Natural killer cell treated with Interleukin-12 subunit alpha and Interleukin-12 subunit beta and Interleukin-15 and Interleukin-18, amount 100 ng/mL, for 72 hours (primary cell): ENCODE data around the gene PRR15. TPM values are rescaled to one million over a fixed set of nuclear protein-coding genes. Genes with fewer than 3 reads are reported as not detected.

ENCODE experiments used
- ATAC-seq, 2 donors: fragments of 150-1000 bp; cut with Tn5 transposase in 1 of 2; sonication (Bioruptor Pico), chemical (Tn5 transposase) in 1 of 2; 2 replicates each; pipeline ENCODE4 v1.10.0; 2021
- DNase-seq: peaks from one replicate; pipeline ENCODE4 v3.0.0; 2022; ENCODE audit warnings: low spot score
- H3K27ac Mint-ChIP-seq, 2 donors: 1 replicate in 1 of 2; 2 replicates in 1 of 2; pipeline ENCODE4 v1.8.0; 2022; ENCODE audit warnings: mixed read lengths in 2 of 2, mild to moderate bottlenecking in 1 of 2, moderate library complexity in 1 of 2
- H3K27me3 Mint-ChIP-seq, 2 donors: 1 replicate in 1 of 2; 2 replicates in 1 of 2; pipeline ENCODE4 v1.8.0; 2022; ENCODE audit warnings: mixed read lengths in 2 of 2
- H3K36me3 Mint-ChIP-seq: one replicate; pipeline ENCODE4 v1.8.0; 2022; ENCODE audit warnings: mixed read lengths
- H3K4me1 Mint-ChIP-seq, 2 donors: 1 replicate in 1 of 2; 2 replicates in 1 of 2; pipeline ENCODE4 v1.8.0; 2022; ENCODE audit warnings: low read depth in 2 of 2, mixed read lengths in 2 of 2, mild to moderate bottlenecking in 1 of 2
- H3K4me3 Mint-ChIP-seq: one replicate; pipeline ENCODE4 v1.8.0; 2022; ENCODE audit warnings: mixed read lengths
- H3K9me3 Mint-ChIP-seq: 2 replicates; pipeline ENCODE4 v1.8.0; 2022; ENCODE audit warnings: mixed read lengths
- total RNA-seq, 2 donors: library from RNA; stranded (reverse); gene quantifications; one replicate each; pipeline ENCODE4 v1.2.3, GENCODE V29; 2022

PRR15 gene
- total RNA-seq, 2 donors from 2014 or later = not detected

DNA sequence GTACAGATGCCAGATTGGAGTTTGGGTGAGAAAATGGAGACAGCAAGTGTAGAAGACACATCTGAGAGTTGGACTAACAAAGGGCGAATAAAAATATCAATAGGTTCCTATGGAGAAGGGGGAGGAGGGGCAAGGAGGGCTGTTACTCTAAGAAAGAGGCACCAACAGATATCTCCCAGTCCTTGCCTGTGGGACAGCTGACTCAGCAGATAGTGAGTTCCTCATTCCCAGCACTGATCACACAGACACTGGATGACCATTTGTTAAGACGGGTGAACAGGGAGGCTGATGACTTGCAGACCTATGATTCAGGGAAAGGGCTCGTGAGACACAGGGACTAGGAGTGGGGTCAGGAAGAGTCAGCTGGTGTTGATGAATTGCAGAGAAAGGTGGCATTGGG lies 5.7 kb upstream of the PRR15 start:
- H3K4me3 Mint-ChIP-seq = no peak overlapping the region
- DNase-seq (no peak), ATAC-seq (no peak)
- H3K4me1 Mint-ChIP-seq = peaks cover 4 to 6% of the 10 kb centered on the region in 2 donors
- H3K36me3 Mint-ChIP-seq = peaks cover 7% of the 10 kb centered on the region
- no peaks in the 10 kb centered on the region for H3K9me3 Mint-ChIP-seq
- H3K27ac Mint-ChIP-seq = no peak overlapping the region
- H3K27me3 Mint-ChIP-seq = peaks cover 41 to 62% of the 10 kb centered on the region in 2 donors

DNA sequence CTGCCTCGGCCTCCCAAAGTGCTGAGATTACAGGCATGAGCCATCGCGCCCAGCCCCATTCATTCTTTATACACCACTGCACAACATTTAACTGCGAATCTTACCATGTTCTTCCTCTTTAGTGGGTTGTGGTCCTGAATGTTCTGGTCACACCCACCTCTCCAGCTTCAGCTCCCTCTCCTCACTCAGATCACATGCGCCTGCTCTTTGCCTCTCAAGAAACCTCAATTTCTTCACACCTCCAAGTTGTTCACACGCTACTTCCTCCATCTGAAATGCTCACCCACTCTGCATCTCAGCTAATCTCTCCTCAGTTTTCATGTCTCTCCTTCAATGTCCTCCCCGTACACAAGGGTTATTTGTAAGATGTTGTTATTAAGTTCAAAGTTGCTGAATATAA lies 2.4 kb upstream of the PRR15 start:
- DNase-seq (no peak), ATAC-seq (no peak)
- H3K36me3 Mint-ChIP-seq = peaks cover 7% of the 10 kb centered on the region
- H3K9me3 Mint-ChIP-seq = no peaks in the 10 kb centered on the region
- H3K27me3 Mint-ChIP-seq = peaks cover 49 to 77% of the 10 kb centered on the region in 2 donors
- H3K27ac Mint-ChIP-seq = no peak overlapping the region
- no peak overlapping the region for H3K4me3 Mint-ChIP-seq
- peaks cover 12 to 15% of the 10 kb centered on the region in 2 donors for H3K4me1 Mint-ChIP-seq

DNA sequence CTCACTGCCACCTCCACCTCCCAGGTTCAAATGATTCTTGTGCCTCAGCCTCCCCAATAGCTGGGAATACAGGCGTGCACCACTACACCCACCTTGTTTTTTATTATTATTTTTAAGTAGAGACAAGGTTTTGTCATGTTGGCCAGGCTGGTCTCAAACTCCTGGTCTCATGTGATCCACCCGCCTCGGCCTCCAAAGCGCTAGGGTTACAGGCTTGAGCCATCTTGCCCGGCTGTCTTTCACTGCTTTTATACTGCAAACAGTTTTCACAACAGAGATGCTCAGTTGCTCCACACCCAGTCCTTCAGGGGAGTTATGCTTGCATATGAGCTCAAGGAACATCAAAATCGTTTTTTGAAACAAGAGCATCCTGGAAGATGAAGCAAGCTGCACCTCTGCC lies 1.3 kb upstream of the PRR15 start:
- H3K36me3 Mint-ChIP-seq = peaks cover 7% of the 10 kb centered on the region
- no peak overlapping the region for H3K4me3 Mint-ChIP-seq
- DNase-seq = no peak
- peaks cover 12 to 15% of the 10 kb centered on the region in 2 donors for H3K4me1 Mint-ChIP-seq
- peaks cover 52 to 78% of the 10 kb centered on the region in 2 donors for H3K27me3 Mint-ChIP-seq
- H3K27ac Mint-ChIP-seq = no peak overlapping the region
- ATAC-seq = no peak
- H3K9me3 Mint-ChIP-seq = no peaks in the 10 kb centered on the region

DNA sequence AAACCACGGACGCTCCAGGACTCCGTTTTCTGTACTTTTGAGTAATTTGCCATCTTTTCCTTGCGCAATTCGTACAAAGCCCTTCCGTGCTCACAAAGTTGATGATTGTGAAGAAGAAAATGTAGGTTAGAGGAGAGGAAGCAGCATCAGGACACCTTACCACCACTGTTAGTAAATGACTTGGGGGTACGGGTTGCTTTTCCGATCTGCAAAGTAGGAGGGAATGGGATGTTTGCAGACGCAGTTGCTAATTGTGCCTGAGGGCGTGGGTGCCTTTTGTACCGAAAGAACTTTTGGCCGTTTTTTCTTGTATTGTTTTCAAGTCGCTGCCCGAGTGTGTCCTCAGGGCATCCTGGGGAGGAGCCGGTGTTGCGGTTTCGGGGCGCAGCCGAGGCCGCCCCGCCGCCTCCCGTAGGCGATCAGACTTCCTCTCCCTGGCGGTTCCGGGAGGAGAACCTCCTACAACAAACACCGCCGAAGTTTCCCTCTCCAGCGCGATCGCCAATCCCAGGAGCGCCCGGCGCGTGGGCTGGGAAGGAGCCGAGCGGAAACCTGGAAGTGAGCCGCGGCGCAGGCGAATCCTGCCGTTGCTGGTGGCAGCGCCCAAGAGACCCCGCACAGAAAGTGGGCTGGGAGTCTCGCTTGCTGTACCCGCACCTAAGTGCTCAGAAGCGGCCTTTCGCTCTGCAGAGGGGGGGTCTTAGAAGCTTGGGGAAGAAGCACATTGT lies 1.0 kb downstream of the PRR15 start:
- no peak for DNase-seq

DNA sequence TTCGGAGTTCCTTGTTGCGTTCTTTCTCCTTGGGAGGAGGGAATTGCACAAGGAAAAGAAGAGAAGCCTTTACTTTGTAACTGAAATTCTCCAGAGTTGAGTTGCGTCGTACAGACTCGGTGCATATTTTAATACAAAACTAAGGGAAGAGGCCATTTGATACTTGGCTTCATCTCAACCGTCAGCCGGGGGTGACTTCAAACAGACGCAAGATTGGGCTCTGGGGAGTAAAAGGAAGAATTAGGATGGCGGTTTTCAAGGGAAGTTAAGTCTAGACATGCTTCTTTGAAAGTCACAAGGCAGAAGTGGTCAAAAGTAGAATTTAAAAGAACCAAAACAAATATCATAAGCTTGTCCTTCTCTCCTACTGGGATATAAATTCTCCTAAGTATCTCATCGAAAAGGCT lies 1.6 kb downstream of the PRR15 start:
- no peak for ATAC-seq
- Mint-ChIP-seq H3K4me1 (peaks cover 12 to 15% of the 10 kb centered on the region in 2 donors), H3K9me3 (no peaks in the 10 kb centered on the region), H3K27me3 (peaks cover 48 to 79% of the 10 kb centered on the region in 2 donors), H3K4me3 (peak overlapping the region; percentile 69), H3K27ac (no peak overlapping the region), H3K36me3 (peaks cover 7% of the 10 kb centered on the region)
- no peak for DNase-seq

More for the DNA sequence above, 1.0 kb downstream of the PRR15 start:
- peaks cover 48 to 79% of the 10 kb centered on the region in 2 donors for H3K27me3 Mint-ChIP-seq
- no peak for ATAC-seq
- no peaks in the 10 kb centered on the region for H3K9me3 Mint-ChIP-seq
- no peak overlapping the region for H3K27ac Mint-ChIP-seq
- H3K4me3 Mint-ChIP-seq = peak overlapping the region; percentile 69
- H3K4me1 Mint-ChIP-seq = peaks cover 12 to 15% of the 10 kb centered on the region in 2 donors
- peaks cover 7% of the 10 kb centered on the region for H3K36me3 Mint-ChIP-seq

DNA sequence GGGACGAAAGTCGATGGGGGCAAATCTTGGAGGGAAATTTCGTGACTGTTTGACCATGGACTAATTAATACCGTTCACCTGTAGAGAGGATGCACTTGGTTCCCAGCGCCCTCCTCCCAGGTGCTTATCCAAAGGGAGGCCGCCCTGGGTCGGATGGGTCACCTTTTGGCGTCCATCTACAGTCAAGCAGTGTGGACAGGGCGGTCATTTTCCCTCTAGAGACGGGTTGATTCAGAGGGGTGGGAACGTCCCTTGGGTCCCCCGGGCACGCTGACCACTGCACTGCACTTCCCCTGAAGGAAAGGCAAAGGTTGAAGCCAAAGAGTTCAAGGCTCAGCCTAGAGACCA lies 2.0 kb downstream of the PRR15 start:
- Mint-ChIP-seq H3K4me1 (peaks cover 12 to 15% of the 10 kb centered on the region in 2 donors), H3K27ac (no peak overlapping the region), H3K4me3 (peak overlapping the region; percentile 69), H3K9me3 (no peaks in the 10 kb centered on the region), H3K36me3 (peaks cover 7% of the 10 kb centered on the region), H3K27me3 (peaks cover 47 to 79% of the 10 kb centered on the region in 2 donors)
- ATAC-seq = no peak
- DNase-seq = no peak

DNA sequence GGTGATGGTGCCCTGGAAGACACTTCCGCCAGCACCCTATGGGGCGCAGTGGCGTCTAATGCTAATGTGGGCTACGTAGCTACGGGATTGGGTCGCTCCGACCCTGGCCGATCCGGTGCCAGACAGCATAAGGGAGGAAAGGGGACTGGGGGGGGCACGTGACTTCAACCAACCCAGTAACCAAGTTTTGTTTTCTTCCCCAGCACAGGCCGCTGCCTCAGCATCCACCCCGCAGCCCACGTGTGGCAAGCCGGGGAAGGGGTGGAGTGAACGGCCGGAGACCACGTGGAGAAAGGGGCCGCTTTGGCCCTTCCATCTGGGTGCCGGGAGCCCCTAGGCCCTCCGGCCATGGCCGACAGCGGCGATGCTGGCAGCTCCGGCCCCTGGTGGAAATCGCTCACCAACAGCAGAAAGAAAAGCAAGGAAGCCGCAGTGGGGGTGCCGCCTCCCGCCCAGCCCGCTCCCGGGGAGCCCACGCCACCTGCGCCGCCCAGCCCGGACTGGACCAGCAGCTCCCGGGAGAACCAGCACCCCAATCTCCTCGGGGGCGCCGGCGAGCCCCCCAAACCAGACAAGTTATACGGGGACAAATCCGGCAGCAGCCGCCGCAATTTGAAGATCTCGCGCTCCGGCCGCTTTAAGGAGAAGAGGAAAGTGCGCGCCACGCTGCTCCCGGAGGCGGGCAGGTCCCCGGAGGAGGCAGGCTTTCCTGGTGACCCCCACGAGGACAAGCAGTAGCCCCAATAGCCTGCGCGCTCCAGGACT lies 2.5 kb downstream of the PRR15 start:
- Mint-ChIP-seq H3K36me3 (peaks cover 6% of the 10 kb centered on the region), H3K27me3 (peaks cover 48 to 78% of the 10 kb centered on the region in 2 donors), H3K4me1 (peaks cover 11 to 15% of the 10 kb centered on the region in 2 donors), H3K4me3 (peak overlapping the region; percentile 69), H3K9me3 (no peaks in the 10 kb centered on the region), H3K27ac (no peak overlapping the region)
- ATAC-seq = peak; percentile 36 to 54
- DNase-seq = no peak

DNA sequence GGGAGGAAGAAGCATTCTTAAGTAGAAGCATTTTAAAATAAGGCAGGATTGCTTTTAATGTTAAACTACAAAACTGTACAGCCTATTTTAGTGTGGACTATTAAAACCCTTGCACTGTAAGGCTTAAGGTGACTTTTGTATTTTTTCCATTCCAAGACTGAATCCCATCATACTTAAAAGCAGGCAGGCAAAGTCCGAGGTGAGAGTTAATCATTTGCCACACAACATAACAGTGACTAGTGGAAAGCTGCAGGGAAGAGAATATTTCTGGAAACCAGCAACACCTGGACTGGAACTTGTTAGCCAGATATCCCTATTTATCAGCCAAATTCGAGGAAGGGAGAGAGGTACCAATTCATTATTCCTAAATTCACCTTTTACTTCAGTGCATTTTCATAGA lies 3.5 kb downstream of the PRR15 start:
- Mint-ChIP-seq H3K27me3 (peaks cover 43 to 73% of the 10 kb centered on the region in 2 donors), H3K9me3 (no peaks in the 10 kb centered on the region), H3K4me1 (peaks cover 5 to 12% of the 10 kb centered on the region in 2 donors), H3K4me3 (peak overlapping the region; percentile 6), H3K36me3 (no peaks in the 10 kb centered on the region), H3K27ac (no peak overlapping the region)
- ATAC-seq (no peak), DNase-seq (no peak)

DNA sequence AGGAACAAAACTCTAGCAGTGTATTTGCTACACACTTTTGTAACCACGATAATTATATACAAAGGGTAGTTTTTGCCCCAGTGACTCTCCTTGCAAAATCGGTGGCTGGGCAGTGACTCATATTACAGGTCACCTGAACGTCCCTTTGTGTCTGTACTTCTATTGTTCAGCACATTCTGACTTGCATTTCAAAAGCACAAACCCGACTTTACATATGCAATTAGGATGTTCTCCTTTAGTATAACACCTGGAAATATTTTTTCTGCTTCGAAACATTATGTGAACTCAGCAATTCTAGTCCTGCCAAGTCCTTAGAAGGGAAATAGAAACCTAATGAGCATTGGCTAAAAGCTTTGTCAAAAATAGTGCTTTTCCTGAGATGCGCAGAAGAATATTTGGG lies 6.0 kb downstream of the PRR15 start:
- DNase-seq (no peak), ATAC-seq (no peak)
- H3K4me1 Mint-ChIP-seq = peaks cover under 1 to 8% of the 10 kb centered on the region in 2 donors
- H3K9me3 Mint-ChIP-seq = no peaks in the 10 kb centered on the region
- no peak overlapping the region for H3K27ac Mint-ChIP-seq
- peaks cover 55 to 72% of the 10 kb centered on the region in 2 donors for H3K27me3 Mint-ChIP-seq
- no peaks in the 10 kb centered on the region for H3K36me3 Mint-ChIP-seq
- H3K4me3 Mint-ChIP-seq = no peak overlapping the region

- Mint-ChIP-seq H3K9me3 (peaks cover 6% of the 10 kb centered on the region), H3K27me3 (peaks cover 43 to 71% of the 10 kb centered on the region in 2 donors), H3K4me1 (no peaks in the 10 kb centered on the region), H3K36me3 (peaks cover 8% of the 10 kb centered on the region), H3K4me3 (no peak overlapping the region), H3K27ac (no peak overlapping the region)
- ATAC-seq (no peak), DNase-seq (no peak)
These were observed 8.9 kb downstream of the PRR15 start for GRCh38 chr7:29572558-29572957.

- no peak overlapping the region for H3K4me3 Mint-ChIP-seq
- ATAC-seq (no peak), DNase-seq (no peak)
- no peak overlapping the region for H3K27ac Mint-ChIP-seq
- peaks cover 40 to 63% of the 10 kb centered on the region in 2 donors for H3K27me3 Mint-ChIP-seq
- peaks cover 9% of the 10 kb centered on the region for H3K9me3 Mint-ChIP-seq
- H3K36me3 Mint-ChIP-seq = peaks cover 8% of the 10 kb centered on the region
- H3K4me1 Mint-ChIP-seq = no peaks in the 10 kb centered on the region
These were observed 9.9 kb downstream of the PRR15 start for GRCh38 chr7:29573567-29573966.

- no peak for DNase-seq
- peaks cover 8% of the 10 kb centered on the region for H3K36me3 Mint-ChIP-seq
- peaks cover 9% of the 10 kb centered on the region for H3K9me3 Mint-ChIP-seq
- peaks cover 36 to 53% of the 10 kb centered on the region in 2 donors for H3K27me3 Mint-ChIP-seq
- H3K4me1 Mint-ChIP-seq = no peaks in the 10 kb centered on the region
- H3K27ac Mint-ChIP-seq = no peak overlapping the region
- H3K4me3 Mint-ChIP-seq = no peak overlapping the region
- no peak for ATAC-seq
These were observed 11.0 kb downstream of the PRR15 start for GRCh38 chr7:29574659-29575058.

DNA sequence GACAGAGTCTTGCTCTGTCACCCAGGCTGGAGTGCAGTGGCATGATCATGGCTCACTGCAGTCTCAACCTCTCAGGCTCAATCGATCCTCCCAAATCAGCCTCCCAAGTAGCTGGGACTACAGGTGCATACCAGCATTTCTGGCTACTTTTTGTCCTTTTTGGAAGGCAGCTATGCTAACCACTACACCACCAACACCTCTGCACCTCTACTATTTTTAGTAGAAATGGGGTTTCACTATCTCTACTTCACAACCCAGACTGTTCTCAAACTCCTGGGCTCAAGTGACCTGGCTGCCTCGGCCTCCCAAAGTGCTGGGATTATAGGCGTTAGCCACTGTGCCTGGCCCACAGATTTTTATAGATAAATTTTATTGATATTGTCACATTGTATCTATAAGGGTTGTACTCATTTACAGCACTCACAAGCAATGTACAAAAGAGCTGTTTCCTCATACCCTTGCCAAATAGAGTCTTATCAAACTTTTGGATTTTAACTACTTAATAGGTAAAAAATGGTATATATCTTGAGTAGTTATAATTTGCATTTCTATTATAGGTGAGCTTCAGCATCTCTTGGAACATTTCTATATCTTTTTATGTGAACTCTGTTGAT lies 23.7 kb downstream of the PRR15 start:
- peaks cover 7 to 10% of the 10 kb centered on the region in 2 donors for H3K27me3 Mint-ChIP-seq
- no peaks in the 10 kb centered on the region for H3K9me3 Mint-ChIP-seq
- no peaks in the 10 kb centered on the region for H3K36me3 Mint-ChIP-seq
- ATAC-seq (no peak), DNase-seq (no peak)
- no peak overlapping the region for H3K4me3 Mint-ChIP-seq
- H3K4me1 Mint-ChIP-seq = peaks cover 6 to 9% of the 10 kb centered on the region in 2 donors
- no peak overlapping the region for H3K27ac Mint-ChIP-seq

- Mint-ChIP-seq H3K36me3 (no peaks in the 10 kb centered on the region), H3K4me1 (peaks cover 6 to 9% of the 10 kb centered on the region in 2 donors), H3K27me3 (peaks cover 7 to 10% of the 10 kb centered on the region in 2 donors), H3K9me3 (no peaks in the 10 kb centered on the region), H3K4me3 (no peak overlapping the region), H3K27ac (no peak overlapping the region)
- ATAC-seq = no peak
- DNase-seq = no peak
These were observed 24.6 kb downstream of the PRR15 start for GRCh38 chr7:29588212-29588611.
